Neural cell (in vitro differentiated cells): ENCODE results near the gene BAD. TPM values are rescaled to one million over a fixed set of nuclear protein-coding genes. Genes with fewer than 3 reads are reported as not detected.

Source experiments
- H2AFZ ChIP-seq: fragments of 200-600, 300-800 bp; sonication (generic), shearing (Covaris generic); 2 replicates; pipeline ENCODE4 v1.6.0; 2014; ENCODE audit warnings: low read depth, mild to moderate bottlenecking, antibody characterized with exemption, low read length, moderate library complexity
- H3F3A ChIP-seq: fragments of 200-600 bp; shearing (Covaris generic); 2 replicates; pipeline ENCODE4 v1.6.1; 2016; ENCODE audit warnings: mild to moderate bottlenecking, moderate library complexity, mixed read lengths, antibody characterized with exemption, low read length; ENCODE audit not compliant: insufficient read depth, poor library complexity, severe bottlenecking
- H3K27ac ChIP-seq: fragments of 200-600, 300-800 bp; sonication (generic), shearing (Covaris generic); 2 replicates; pipeline ENCODE4 v1.5.1; 2014; ENCODE audit warnings: mild to moderate bottlenecking, low read length, moderate library complexity
- H3K27me3 ChIP-seq: fragments of 300-800, 200-600 bp; sonication (generic), shearing (Covaris generic); 2 replicates; pipeline ENCODE4 v1.6.0; 2014; ENCODE audit warnings: mild to moderate bottlenecking, low read depth, low read length, moderate library complexity; ENCODE audit not compliant: insufficient read depth
- H3K36me3 ChIP-seq: fragments of 300-800, 200-600 bp; sonication (generic), shearing (Covaris generic); 2 replicates; pipeline ENCODE4 v1.5.1; 2014; ENCODE audit warnings: mild to moderate bottlenecking, antibody characterized with exemption, low read length, moderate library complexity; ENCODE audit not compliant: insufficient read depth
- H3K4me2 ChIP-seq: fragments of 300-800, 200-600 bp; sonication (generic), shearing (Covaris generic); 2 replicates; pipeline ENCODE4 v1.6.0; 2014; ENCODE audit warnings: mild to moderate bottlenecking, low read length
- H3K4me3 ChIP-seq: fragments of 300-800, 200-600 bp; sonication (generic), shearing (Covaris generic); 2 replicates; pipeline ENCODE4 v1.5.1; 2014; ENCODE audit warnings: mild to moderate bottlenecking, low read length, moderate library complexity
- H3K79me2 ChIP-seq: fragments of 200-600 bp; shearing (Covaris generic); replicated peaks from 2 replicates; pipeline ENCODE4 v1.6.0; 2014; ENCODE audit warnings: mild to moderate bottlenecking, low read length, moderate library complexity; ENCODE audit not compliant: insufficient read depth
- H3K9ac ChIP-seq: fragments of 300-800, 200-600 bp; sonication (generic), shearing (Covaris generic); 2 replicates; pipeline ENCODE4 v1.6.1; 2016; ENCODE audit warnings: mild to moderate bottlenecking, low read length, mixed read lengths
- H3K9me2 ChIP-seq: fragments of 200-600 bp; shearing (Covaris generic); 2 replicates; pipeline ENCODE4 v1.6.1; 2016; ENCODE audit warnings: mild to moderate bottlenecking, low read length, mixed read lengths; ENCODE audit not compliant: insufficient read depth
- H3K9me3 ChIP-seq: fragments of 200-600, 300-800 bp; sonication (generic), shearing (Covaris generic); 2 replicates; pipeline ENCODE4 v1.6.1; 2016; ENCODE audit warnings: mild to moderate bottlenecking, mixed run types, low read length, moderate library complexity, mixed read lengths
- H4K20me1 ChIP-seq: fragments of 200-600 bp; shearing (Covaris generic); 2 replicates; pipeline ENCODE4 v1.6.1; 2016; ENCODE audit warnings: mild to moderate bottlenecking, mixed run types; ENCODE audit not compliant: insufficient read depth
- EP300 ChIP-seq: fragments of 450-650 bp; conservative IDR thresholded peaks from 2 replicates; pipeline ENCODE4 v1.6.1; 2014; ENCODE audit warnings: antibody characterized with exemption, mild to moderate bottlenecking, moderate library complexity; ENCODE audit not compliant: poor library complexity, severe bottlenecking
- EZH2 ChIP-seq: fragments of 200-600, 300-800 bp; shearing (Covaris generic), sonication (generic); IDR thresholded peaks from 2 replicates; pipeline ENCODE4 v1.6.1; 2014; ENCODE audit warnings: antibody characterized with exemption, low read length, borderline replicate concordance, mild to moderate bottlenecking; ENCODE audit not compliant: insufficient read depth, poor library complexity, severe bottlenecking
- MXI1 ChIP-seq: fragments of 450-650 bp; conservative IDR thresholded peaks from 2 replicates; pipeline ENCODE4 v1.6.1; 2014; ENCODE audit warnings: antibody characterized with exemption, mild to moderate bottlenecking; ENCODE audit not compliant: poor library complexity, severe bottlenecking
- POLR2AphosphoS5 ChIP-seq: IDR thresholded peaks from 2 replicates; pipeline ENCODE4 v1.6.1; 2012
- RAD21 ChIP-seq: fragments of 450-650 bp; conservative IDR thresholded peaks from 2 replicates; pipeline ENCODE4 v1.6.1; 2014; ENCODE audit warnings: antibody characterized with exemption, mild to moderate bottlenecking, moderate library complexity
- SMC3 ChIP-seq: fragments of 450-650 bp; conservative IDR thresholded peaks from 2 replicates; pipeline ENCODE4 v1.6.1; 2014; ENCODE audit warnings: antibody characterized with exemption, mild to moderate bottlenecking, moderate library complexity; ENCODE audit not compliant: poor library complexity
- TAF1 ChIP-seq: IDR thresholded peaks from 2 replicates; pipeline ENCODE4 v1.6.1; 2012; ENCODE audit warnings: low read depth
- polyA plus RNA-seq: library from polyadenylated mRNA; depleted of rRNA; stranded (reverse); fragments of >200 nt; gene quantifications from 2 replicates; pipeline ENCODE4 v1.2.3, GENCODE V29; 2014
- TF ChIP-seq, protein P1 (sequence below): fragments of 450-650 bp; IDR thresholded peaks from 2 replicates; pipeline ENCODE4 v1.5.1; 2014; ENCODE audit warnings: antibody characterized with exemption, mild to moderate bottlenecking, moderate library complexity; ENCODE audit not compliant: poor library complexity, severe bottlenecking
- TF ChIP-seq, protein P2 (sequence below): IDR thresholded peaks from 2 replicates; pipeline ENCODE4 v1.6.1; 2012; ENCODE audit warnings: borderline replicate concordance

Gene BAD
- polyA plus RNA-seq, 1 donor from 2014 or later = 219 TPM

DNA sequence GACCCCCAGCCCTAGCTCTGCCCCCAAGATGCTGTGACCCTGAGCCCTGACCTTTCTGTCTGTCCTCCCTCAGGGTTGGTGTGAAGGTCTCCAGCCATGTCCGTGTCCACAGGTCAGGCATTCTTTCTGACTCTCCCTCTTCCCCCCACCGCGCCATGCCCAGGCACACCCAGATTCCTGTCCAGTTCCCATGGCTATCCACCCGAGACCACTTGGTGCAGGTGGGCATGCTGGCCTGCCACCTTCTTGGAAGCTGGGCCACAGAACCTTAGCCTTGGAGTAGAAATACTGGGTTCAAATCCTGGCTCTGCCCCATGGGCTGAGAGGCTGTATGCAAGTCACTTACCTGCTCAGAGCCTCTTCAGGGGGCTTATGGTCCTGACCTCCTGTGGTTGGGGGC is 35.4 kb downstream of the BAD start:
- H3K4me3 ChIP-seq = no peak overlapping the region
- H3K9ac ChIP-seq = no peak overlapping the region
- TF ChIP-seq TAF1 = no peak
- no peak for TF ChIP-seq EZH2
- TF ChIP-seq, protein P1, sequence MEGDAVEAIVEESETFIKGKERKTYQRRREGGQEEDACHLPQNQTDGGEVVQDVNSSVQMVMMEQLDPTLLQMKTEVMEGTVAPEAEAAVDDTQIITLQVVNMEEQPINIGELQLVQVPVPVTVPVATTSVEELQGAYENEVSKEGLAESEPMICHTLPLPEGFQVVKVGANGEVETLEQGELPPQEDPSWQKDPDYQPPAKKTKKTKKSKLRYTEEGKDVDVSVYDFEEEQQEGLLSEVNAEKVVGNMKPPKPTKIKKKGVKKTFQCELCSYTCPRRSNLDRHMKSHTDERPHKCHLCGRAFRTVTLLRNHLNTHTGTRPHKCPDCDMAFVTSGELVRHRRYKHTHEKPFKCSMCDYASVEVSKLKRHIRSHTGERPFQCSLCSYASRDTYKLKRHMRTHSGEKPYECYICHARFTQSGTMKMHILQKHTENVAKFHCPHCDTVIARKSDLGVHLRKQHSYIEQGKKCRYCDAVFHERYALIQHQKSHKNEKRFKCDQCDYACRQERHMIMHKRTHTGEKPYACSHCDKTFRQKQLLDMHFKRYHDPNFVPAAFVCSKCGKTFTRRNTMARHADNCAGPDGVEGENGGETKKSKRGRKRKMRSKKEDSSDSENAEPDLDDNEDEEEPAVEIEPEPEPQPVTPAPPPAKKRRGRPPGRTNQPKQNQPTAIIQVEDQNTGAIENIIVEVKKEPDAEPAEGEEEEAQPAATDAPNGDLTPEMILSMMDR = no peak
- TF ChIP-seq SMC3 = no peak
- TF ChIP-seq, protein P2, sequence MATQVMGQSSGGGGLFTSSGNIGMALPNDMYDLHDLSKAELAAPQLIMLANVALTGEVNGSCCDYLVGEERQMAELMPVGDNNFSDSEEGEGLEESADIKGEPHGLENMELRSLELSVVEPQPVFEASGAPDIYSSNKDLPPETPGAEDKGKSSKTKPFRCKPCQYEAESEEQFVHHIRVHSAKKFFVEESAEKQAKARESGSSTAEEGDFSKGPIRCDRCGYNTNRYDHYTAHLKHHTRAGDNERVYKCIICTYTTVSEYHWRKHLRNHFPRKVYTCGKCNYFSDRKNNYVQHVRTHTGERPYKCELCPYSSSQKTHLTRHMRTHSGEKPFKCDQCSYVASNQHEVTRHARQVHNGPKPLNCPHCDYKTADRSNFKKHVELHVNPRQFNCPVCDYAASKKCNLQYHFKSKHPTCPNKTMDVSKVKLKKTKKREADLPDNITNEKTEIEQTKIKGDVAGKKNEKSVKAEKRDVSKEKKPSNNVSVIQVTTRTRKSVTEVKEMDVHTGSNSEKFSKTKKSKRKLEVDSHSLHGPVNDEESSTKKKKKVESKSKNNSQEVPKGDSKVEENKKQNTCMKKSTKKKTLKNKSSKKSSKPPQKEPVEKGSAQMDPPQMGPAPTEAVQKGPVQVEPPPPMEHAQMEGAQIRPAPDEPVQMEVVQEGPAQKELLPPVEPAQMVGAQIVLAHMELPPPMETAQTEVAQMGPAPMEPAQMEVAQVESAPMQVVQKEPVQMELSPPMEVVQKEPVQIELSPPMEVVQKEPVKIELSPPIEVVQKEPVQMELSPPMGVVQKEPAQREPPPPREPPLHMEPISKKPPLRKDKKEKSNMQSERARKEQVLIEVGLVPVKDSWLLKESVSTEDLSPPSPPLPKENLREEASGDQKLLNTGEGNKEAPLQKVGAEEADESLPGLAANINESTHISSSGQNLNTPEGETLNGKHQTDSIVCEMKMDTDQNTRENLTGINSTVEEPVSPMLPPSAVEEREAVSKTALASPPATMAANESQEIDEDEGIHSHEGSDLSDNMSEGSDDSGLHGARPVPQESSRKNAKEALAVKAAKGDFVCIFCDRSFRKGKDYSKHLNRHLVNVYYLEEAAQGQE = no peak
- no peak for TF ChIP-seq POLR2AphosphoS5
- TF ChIP-seq EP300 = no peak
- no peak for TF ChIP-seq RAD21
- TF ChIP-seq MXI1 = no peak
- no peaks in the 10 kb centered on the region for H3K36me3 ChIP-seq
- H3K9me3 ChIP-seq = no peaks in the 10 kb centered on the region
- no peak overlapping the region for H2AFZ ChIP-seq
- no peak overlapping the region for H3K27ac ChIP-seq
- no peaks in the 10 kb centered on the region for H3K9me2 ChIP-seq
- no peak overlapping the region for H3K4me2 ChIP-seq
- no peaks in the 10 kb centered on the region for H4K20me1 ChIP-seq
- H3F3A ChIP-seq = no peaks in the 10 kb centered on the region
- peaks cover 13% of the 10 kb centered on the region for H3K79me2 ChIP-seq
- peaks cover 8% of the 10 kb centered on the region for H3K27me3 ChIP-seq

DNA sequence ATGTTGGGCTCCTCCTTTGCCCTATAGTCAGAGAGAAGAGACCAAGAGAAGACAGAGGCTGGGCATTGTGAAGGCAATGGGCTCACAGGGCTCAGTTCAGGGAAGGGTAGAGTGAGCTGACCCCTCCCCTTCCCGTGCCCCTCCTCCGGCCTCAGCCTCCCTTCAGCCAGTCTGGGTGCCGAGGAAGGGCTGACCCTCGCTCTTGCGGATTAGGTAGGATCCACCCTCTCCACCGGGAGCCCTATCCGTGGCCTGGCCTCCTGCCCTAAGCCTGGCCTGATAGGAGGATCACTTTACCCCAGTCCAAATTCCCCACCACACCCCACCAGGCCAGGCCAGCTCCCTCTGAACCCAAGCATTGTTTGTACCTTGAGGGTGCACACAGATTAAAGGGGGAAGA is 35.9 kb downstream of the BAD start:
- Histone ChIP-seq H3K4me3 (no peak overlapping the region), H3K9me3 (no peaks in the 10 kb centered on the region), H2AFZ (no peak overlapping the region), H3F3A (no peaks in the 10 kb centered on the region), H3K79me2 (peaks cover 13% of the 10 kb centered on the region), H3K9me2 (no peaks in the 10 kb centered on the region), H3K27ac (no peak overlapping the region), H3K36me3 (no peaks in the 10 kb centered on the region), H4K20me1 (no peaks in the 10 kb centered on the region), H3K4me2 (no peak overlapping the region), H3K9ac (no peak overlapping the region), H3K27me3 (peaks cover 8% of the 10 kb centered on the region)
- no peak for TF ChIP-seq POLR2AphosphoS5
- TF ChIP-seq, protein P1 = no peak
- no peak for TF ChIP-seq RAD21
- no peak for TF ChIP-seq SMC3
- no peak for TF ChIP-seq TAF1
- TF ChIP-seq, protein P2 = no peak
- no peak for TF ChIP-seq EZH2
- TF ChIP-seq EP300 = no peak
- TF ChIP-seq MXI1 = no peak
